ENCODE data around the gene CAPS. TPM values are rescaled to one million over a fixed set of nuclear protein-coding genes. Genes with fewer than 3 reads are reported as not detected.

Gene CAPS
- polyA plus RNA-seq, 10 donors: 3.2 to 8.3 (median 4.7) TPM

DNA sequence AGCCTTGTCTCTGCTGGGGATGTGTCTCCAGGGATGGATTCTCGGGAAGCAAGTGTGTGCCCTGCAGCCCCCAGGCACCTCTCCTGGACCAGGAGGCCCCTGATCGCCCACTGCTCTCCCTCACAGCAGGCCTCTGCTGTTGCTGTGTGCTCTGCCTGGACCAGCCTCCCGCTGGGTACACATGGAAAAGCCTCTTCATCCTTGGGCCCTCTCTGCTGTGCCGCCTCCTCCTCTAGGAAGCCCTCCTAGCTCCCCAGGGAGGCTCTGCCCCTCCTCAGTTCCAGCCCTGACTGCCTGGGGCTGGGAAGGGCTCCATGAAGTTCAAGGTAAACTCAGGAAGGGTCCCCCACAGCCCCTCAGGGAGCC, 22.5 kb upstream of the CAPS start:
- DNase-seq: peak in 1 of 3 donors; percentile 39

DNA sequence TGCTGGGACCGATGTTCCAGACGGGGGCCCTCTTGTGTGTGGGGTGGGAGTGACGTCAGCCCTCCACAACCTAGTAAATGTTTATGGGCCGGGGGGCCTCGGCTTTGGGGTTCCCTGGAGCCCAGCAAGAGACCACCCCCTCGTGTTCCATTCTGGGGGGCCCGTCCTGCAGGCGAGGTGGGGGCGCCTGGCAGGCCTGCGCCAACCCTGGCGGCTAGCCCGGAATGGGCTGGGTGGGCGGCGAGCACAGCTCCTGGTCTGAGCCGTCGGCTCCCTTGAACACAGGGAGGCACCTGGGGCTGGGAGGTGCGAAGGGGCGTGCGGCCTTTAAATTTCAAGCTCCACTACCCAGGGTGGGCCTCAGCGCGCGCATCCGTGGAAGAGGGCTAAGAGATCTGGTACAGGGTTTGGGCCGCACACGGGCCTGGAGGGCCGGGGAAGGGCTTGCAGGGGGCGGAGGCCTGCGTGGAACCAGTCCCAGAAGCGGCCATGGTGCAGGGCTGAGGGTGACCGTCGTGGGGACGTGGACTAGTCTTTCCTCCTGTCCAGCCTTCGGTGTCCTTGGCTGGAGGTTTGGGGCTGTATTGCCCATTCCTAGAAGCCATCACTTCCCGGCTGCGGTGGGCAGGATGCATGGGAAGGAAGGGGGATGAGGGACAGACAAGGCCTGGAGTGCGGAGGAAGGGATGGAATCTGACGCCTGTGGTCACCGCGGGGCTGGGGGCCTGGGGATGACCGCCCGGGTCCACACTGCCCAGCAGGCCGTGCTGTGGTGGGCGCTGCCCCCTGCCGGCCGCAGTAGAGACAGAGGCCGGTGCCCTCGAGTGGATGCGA, 21.9 kb upstream of the CAPS start:
- peak in 1 of 3 donors; percentile 75 for DNase-seq

DNA sequence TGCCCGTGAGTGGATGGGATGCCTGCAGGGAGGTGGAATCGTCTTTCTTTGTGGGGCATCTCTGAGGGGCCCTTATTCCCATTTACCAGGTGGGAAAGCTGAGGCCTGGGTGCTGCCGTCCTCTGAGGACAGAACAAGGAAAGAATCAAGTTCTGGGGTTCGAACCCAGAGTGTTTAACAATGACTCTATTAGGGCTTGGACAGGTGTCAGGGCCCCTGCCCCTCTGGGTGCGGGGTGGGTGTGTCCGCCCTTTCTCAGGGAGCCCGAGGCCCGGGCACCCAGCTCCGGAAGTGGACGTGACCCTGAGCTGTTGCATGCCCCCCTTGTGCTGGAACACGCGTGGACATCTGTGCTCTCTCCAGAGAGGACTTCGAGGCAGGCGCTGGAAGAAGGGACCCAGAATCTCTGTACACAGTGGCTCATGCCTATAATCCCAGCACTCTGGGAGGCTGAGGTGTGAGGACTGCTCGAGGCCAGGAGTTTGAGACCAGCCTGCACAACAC, 21.2 kb upstream of the CAPS start:
- DNase-seq: no peak

DNA sequence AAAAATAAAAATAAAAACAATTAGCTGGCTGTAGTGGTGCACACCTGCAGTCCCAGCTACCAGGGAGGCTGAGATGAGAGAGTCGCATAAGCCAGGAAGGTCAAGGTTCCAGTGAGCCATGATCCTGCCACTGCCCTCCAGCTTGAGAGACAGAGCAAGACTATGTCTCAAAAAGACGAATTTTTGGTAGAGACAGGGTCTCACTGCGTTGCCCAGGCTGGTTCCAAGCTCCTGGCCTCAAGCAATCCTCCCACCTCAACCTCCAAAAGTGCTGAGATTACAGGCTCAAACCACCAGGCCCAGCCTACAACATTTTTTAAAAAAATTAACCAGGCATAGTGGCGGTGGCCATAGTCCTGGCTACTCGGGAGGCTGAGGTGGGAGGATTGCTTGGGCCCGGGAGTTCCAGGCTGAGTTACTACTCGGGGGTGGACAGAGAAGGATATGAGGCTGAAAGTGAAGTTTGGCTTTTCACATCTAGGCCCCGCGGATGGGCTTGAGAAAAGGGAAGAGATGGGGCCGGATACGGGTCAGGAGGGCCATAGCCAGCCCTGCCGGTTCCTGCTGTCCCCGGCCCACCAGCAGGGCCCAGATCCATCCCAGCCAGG, 20.7 kb upstream of the CAPS start:
- DNase-seq: no peak

DNA sequence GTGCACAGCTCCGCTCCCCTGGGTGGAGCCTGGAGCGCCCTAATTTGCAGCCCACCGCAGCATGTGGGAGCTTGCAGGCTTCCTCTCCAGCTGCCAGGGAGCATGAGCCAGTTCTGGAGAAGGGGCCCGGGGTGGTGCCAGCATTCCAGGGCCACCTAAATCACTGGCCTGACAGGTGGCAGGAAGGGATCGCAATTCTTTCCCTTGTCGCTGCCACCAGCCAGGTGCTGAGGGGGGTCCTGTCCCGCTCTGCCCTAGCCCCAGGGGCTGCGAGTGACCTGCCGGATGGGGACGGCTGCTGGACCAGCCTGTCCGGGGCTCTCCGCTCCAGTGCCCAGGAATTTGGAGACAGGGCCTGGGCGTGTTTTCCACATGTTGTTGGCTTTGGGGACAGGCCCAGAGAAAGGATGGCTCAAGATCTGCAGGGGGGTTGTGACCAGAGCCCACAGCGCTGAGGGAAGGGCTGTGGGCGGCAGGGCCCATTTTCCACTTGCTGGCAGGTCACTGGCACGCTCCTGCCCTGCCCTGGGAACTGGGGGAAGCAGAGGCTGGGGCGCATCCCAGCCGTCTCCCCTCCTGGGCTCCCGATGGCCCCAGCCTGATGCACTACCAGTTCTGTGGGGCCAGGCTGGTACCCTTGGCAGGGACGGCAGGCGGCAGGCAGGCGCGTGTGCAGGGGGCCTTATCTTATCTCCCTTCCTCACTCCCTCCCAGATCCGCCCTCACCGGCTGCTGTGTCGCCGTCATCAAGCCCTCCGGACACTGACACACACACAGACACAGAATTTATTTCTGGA, 19.9 kb upstream of the CAPS start:
- DNase-seq: peak in 1 of 3 donors; percentile 47

DNA sequence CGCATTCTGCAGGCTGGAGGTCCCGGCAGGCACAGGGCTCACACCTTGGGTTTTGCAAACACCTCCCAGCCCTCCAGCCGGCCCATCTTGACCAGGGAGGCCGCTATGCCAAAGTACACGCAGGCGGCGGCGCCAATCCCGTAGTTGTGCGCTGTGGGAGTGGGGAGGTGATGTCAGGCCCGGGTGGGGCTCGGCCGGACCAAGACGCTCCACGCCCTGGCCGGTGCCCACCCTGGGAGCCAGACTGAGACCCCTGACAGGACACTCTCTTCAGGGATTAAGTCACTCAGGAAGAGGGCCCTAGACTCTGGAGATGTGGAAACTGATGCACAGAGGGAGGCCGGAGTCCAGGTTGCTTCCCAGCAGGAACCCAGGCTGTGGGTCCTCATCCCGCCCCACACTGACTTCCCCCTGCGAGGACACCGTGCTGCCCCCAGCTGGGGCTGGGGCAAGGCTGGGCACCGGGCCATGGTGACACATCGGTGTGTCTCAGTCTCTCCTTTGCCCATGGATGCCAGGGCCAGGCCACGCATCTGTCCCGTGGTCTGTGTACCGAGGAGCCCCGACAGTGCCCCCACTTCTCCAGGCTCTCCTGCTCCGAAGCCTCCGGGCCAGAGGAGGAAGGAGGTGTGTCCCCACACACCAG, 19.2 kb upstream of the CAPS start:
- no peak for DNase-seq

DNA sequence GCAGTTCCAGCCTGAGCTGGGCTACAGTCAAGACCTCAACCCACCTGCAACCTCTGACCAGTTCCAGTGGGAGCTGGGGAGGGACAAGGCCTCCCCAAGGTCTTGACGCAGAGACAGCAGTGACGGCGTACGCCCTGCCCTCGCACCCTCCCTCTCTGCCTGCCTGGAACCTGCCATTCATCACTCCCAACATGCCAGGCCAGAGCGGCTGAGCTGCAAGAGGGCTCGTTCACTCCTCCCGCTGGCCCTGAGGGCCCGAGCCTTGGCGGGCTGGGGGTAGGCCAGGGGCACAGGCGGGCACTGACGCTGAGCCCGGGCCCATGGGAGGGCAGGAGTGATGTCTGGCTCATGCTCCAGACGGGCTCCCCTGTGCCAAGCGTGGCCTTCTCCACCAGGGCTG, 18.6 kb upstream of the CAPS start:
- no peak for DNase-seq

DNA sequence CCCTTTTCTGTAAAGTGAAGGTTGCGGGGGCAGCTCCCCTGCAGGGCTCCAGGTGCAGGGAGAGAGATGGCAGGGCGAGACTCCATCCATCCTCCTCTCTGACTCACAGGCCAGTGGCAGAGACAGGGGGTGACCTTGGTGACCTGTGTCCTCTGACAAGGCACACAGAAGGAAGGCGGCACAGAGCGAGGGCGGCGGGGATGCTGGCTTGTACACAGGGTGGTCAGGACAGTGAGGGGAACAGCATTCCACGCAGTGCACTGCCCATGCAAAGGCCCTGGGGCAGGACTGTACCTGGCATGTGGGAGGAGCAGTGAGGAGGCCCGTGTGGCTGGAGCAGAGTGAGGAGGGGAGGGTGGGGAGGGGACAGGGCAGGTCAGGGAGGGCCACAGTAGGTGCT, 18.2 kb upstream of the CAPS start:
- DNase-seq: no peak

DNA sequence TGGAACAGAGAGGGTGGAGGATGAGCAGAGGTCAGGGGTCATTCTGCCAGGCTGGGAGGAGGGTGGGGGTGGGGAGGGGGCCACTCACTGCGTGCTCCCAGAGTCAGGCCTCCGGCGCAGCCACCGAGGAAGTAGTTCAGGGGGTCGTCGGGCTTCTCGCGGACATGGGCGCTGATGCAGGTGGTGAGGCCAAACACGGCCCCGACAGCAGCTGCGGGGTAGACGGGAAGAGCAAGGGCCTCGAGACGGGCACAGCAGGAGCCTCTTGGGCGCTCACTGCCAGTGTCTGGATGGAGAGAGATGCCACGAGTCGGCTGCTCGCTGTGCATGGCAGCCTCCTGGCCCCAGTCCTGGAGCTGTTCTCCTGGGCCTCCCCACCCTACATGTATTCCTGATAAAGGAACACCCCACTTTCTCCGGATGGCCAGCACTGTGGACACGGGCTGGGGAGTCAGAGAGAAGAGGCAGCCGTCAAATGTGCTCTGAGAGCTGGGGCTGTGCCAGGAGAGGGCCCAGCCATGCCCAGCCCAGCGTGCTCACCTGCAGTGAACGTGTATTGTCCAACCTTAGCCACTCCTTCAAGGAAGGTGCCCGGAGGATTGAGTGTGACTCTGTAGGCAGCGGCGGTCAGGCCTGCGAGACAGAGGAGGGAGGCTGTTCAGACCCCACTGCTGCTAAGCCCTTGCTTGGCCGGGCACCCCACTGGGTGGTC, 17.5 kb upstream of the CAPS start:
- DNase-seq: no peak

DNA sequence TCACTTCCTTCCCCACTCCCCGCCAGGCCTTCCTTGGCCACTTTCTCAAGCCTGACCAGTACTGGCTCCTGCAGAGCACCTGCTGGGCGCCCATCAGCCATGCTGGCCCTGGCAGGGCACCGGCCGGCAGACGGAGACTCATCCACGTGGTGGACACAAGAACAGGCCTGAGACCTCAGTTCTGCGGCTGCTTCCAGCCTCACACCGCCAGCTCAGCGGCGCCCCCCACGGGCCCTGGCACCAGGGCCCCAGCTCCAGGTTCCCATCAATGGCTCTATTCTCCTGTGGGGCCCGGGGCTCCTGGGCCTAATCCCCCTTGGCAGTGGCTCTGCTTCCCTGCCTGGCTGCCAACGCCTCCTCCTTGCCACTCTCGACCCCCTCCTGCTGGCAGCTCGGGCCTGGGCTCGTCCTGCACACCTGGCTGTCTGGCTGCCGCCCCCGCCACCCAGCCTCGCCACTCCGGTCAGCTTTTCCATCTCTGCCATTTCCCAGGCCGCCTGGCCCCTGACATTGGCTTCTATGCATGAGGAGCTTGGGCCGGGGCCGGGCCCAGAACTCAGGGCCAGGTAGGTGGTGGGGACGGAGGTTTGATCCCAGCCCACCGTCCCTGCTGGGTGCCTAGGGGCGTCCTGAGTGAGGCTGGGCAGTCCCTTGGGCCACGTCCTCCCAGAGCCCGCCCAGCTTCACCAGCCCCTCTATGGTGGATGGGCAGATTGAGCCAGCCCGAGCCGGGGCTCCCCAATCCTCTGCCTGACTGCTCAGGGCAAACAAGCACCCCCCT, 16.7 kb upstream of the CAPS start:
- no peak for DNase-seq

DNA sequence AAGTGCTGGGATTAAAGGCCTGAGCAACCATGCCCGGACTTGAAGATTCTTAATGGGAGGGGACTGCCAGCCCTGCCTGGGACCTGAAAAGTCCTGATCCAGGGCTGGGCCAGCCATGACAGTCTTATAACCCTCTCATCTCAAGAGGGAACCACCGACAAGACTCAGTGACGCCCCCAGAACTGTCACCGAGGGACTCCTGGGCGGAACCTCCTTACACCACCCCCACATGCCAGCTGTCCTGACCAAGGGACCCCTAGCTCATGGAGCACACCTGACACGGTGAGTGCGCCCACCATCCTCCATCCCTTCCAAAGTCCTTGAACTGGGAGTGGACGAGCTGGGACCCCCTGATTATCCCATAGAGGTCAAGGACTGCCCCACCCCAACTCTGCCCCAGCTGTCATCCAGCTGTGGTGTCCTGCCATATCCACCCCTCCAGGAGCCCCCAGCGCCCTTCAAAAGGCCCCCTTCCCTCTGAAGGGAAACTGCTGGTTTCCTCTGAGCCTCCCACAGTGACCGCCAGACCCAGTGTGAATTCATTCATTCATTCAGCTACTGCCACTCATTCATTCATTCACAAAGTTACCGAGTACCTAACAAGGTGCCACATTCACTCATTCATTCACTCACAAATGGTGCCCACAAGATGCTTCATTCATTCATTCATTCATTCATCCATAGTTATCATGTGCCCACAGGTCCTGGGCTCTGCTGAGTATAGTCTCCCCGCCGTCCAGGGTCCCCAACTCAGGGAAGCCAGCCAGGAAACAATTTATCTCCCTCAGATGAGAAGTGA, 14.1 kb upstream of the CAPS start:
- DNase-seq: no peak

DNA sequence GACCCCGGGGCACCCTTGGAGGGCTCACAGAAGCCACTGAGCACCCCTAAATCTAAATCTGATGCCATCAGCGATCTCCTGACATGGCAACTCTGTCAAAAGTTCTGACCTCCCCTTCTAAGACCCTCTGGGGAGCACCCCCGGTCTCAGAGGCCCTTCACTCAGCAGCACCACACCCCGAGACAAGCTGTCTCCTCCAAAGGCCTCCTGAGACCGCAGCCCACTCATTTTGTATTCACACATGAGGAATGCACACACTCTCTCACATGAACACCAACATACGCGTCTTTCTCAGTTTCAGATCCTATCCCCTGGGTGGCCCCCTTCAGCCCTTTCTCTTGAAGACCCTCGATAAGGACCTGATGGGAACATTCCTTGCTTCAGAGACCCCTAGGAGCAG, 13.1 kb upstream of the CAPS start:
- no peak for DNase-seq

DNA sequence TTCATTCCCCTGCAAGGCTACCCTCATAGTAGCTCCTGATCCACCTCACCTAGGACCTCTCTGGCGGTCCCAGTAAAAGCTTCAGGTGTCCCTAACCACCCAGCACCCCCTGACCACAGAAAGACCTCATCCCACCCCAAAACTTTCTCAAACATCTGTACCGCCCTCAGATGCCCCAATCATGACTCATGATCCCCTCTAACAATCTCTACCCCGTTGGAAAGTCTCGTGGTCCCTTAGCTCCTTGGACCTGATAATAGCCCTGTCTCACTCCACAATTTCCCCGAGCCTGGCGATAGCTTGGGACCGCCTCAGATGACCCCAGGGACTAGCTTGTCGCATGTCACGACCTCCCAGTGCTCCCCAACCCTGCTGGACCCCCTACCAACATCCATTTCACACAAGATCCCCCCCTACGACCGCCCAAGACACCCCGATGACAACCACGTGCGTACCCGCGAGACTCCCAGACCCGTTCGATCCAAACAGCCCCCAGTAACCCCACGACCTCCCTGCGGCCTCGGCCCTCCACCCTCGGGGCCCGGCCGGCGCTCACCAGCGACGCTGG, 10.9 kb upstream of the CAPS start:
- no peak for DNase-seq

DNA sequence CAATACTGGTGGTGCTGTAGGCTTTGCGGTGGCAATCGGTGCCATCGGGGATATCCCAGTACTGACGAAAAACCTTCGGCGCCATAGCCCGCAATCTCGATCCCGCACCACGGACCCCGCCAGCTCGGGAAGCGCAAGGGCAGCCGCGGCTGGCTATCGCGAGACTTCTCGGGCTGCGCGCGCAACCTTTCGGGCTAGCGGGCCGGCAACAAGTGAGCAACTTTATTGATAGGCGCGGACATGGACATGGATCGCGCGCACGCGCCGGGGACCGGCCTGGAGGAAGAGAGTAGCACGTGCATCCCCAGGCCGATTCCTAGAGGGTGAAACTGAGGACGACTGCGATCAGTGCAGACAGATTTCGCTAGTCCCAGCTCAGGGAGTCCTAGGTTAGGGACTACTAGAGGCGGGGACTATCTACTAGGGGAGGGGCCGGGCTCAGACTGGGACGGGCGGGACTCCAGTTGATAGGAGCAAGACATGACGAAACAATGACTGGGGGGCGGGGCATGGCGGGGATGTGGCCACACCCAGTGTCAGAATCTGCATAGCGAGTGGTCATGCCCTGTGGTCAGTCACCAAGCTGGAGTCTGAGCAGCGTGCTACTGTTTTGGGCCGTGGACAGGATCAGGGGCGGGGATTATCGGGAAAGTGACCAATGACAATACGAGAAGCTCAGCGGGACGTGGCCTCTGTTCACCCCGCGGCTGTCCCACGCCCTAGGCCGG, 10.3 kb upstream of the CAPS start, which contains the start of gene NDUFA11:
TSS of gene NDUFA11 (minus strand) at position 167 of the 728 bp plus-strand sequence. CDS start at position 85, 82 bp downstream.
- peak; percentile 95 to 100 (median 97) for DNase-seq

DNA sequence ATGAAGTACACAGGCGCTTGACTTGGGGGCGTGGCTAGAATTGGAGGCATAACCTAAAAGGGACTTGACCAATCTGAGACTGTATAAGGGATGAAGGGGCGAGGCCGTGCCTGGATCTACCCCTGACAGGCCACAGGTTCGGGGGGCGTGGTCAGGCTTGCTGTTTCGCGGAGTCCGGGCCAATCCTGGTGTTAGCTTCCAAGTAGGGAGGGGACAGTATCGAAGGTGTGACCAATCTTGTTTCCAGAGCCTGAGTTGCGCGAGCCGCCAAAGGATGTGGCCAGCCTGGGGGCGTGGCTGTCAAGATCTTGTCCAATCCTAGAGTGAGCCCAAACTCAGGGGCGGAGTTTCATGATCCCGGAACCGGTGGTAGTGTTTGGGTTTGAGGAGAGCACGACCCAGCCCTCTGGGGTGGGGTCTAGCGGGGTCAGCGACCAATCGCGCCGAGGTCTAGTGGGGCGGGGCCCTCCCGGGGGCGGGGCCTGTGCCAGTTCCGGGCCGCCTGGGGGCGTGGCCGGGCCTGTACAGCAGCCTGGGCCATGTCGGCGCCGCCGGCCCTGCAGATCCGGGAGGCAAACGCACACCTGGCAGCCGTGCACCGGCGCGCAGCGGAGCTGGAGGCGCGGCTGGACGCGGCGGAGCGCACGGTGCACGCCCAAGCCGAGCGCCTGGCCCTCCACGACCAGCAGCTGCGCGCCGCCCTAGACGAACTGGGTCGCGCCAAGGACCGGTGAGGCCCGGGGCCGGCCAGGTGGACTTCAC, 9.5 kb upstream of the CAPS start, which contains the start of gene VMAC:
TSS of gene VMAC (plus strand) at position 521 of the 762 bp plus-strand sequence. CDS start at position 540, 19 bp downstream.
- peak in 2 of 3 donors; percentile 100 for DNase-seq

DNA sequence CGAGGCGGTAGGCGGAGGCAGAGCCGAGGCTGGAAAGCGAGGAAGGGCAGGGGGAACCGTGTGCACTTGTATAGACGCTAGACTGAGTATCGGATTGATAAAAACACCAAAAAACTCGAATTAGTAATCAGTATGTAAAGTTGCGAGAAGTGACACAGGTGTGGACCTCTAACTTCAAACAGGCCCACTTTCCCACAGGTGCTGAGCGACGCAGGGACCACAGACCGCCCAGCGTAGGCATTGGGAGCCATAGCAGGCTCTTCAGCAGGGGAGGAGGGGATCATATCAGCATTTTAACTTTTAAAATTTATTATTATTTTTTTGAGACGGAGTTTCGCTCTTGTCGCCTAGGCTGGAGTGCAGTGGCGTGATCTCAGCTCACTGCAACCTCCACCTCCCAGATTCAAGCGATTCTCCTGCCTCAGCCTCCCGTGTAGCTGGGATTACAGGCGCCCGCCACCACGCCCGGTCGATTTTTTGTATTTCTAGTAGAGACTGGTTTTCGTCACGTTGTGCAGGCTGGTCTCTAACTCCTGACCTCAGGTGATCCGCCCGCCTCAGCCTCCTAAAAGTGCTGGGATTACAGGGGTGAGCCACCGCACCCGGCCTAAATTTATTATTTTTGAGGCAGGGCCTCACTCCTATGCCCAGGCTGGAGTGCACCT, 8.8 kb upstream of the CAPS start:
- no peak for DNase-seq

DNA sequence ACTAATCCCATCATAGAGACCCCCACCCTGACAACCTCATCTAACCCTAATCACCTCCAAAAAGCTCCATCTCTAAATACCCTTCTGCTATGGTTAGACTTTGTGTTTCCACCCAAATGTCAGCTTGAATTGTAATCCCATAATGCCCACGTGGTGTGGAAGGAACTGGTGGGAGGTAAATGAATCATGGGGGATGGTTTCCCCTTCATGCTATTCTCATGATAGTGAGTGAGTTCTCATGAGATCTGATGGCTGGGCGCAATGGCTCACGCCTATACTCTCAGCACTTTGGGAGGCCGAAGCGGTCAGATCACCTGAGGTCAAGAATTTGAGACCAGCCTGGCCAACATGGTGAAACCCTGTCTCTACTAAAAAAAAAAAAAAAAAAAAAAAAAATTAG, 6.8 kb upstream of the CAPS start:
- DNase-seq: no peak
